ENCODE measurements around the gene JAML.
"Not testable (repeated sequence)": the region's sequence is repeated elsewhere in the genome, so short reads cannot be mapped to it uniquely, and the experiment has no call there.

Gene JAML

DNA sequence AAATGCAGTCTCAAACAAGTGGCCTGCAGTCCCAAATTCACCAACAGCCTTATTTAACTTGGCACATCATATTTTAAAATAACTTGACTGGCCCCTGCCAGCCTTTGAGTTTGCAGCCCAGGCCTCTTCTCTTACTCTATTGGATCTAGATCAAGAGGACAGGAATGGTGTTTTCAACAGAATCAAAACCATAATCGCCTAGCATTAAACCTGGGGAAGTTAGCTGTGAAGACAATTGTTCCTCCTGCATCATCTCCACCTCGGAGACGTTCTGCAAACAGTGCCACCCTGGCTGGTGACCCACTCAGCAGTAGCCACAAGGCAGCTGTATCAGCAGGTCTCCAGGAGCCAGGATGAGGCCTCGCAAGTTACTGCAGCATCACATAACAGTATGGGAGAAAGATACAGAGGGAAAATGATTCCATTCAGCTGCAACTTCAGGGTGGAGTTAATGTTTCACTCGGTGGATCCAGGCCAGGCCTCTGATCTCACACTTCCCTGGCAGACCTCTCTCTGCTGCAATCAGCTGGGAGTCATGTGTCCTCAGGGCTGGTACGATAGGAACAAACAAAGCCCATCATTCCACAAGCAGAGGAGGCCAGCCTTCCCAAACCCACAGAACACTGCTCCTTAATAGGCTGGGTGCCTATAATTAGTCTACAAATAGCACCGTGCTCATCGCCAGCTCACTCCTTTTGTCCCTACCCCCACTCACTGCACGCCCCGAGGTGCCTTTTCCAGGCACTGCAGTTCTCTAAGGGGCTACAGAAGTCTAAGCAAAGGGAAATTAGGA is 29.8 kb downstream of the JAML start:
- DNase-seq (ENCODE audit: low read depth in 2 of 2): no peak

DNA sequence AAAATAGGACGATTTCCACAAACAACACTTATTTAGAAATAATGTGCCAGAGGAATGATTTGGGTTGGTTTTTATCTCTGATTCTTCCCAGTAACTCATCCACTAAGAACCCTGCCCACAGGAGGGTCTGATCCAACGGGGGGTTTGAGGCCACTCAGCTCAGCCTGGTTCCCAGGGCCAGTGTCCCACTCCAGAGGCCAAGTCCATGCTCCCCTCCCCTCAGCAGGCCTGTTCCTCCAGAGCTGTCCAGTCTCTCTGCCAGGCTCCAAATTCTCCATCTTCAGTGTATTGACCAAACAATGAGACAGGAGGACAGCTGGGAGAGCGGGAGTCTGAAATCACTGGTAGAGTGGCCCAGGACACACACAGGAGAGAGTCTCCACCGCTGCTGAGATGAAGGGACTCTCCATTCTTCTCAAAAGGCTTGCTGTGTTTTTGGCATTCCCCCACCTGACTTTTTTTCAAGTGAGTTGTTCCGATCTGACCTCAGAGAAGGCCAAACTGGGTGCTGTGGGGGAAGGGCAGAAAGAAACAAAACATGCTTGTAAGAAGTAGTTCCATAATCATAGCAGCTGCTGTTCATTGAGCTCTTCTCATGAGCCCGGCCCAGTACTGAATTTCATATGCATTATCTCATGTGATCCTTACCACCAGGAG is 30.8 kb downstream of the JAML start:
- DNase-seq (ENCODE audit: low read depth in 2 of 2): no peak

DNA sequence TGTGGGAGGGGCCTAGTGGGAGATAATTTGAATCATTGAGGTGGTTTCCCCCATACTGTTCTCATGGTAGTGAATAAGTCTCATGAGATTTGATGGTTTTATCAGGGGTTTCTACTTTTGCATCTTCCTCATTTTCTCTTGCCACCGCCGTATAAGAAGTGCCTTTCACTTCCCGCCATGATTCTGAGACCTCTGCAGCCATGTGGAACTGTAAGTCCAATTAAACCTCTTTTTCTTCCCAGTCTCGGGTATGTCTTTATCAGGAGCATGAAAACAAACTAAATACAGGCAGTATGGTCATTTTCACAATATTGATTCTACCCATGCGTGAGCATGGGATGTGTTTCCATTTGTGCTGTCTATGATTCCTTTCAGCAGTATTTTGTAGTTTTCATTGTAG is 32.0 kb downstream of the JAML start:
- DNase-seq (ENCODE audit: low read depth in 2 of 2): not testable (repeated sequence)

DNA sequence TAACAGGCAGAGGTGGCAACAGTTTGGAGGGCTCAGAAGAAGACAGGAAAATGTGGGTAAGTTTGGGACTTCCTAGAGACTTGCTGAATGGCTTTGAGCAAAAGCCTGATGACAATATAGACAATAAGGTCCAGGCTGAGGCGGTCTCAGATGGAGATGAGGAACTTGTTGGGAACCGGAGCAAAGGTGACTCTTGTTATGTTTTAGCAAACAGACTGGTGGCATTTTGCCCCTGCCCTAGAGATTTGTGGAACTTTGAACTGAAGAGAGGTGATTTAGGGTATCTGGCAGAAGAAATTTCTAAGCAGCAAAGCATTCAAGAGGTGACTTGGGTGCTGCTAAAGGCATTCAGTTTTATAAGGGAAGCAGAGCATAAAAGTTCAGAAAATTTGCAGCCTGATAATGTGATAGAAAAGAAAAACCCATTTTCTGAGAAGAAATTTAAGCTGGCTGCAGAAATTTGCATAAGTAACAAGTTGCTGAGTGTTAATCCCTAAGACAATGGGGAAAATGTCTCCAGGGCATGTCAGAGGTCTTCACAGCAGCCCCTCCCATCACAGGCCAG is 33.8 kb downstream of the JAML start:
- not testable (repeated sequence) for DNase-seq (ENCODE audit: low read depth in 2 of 2)

DNA sequence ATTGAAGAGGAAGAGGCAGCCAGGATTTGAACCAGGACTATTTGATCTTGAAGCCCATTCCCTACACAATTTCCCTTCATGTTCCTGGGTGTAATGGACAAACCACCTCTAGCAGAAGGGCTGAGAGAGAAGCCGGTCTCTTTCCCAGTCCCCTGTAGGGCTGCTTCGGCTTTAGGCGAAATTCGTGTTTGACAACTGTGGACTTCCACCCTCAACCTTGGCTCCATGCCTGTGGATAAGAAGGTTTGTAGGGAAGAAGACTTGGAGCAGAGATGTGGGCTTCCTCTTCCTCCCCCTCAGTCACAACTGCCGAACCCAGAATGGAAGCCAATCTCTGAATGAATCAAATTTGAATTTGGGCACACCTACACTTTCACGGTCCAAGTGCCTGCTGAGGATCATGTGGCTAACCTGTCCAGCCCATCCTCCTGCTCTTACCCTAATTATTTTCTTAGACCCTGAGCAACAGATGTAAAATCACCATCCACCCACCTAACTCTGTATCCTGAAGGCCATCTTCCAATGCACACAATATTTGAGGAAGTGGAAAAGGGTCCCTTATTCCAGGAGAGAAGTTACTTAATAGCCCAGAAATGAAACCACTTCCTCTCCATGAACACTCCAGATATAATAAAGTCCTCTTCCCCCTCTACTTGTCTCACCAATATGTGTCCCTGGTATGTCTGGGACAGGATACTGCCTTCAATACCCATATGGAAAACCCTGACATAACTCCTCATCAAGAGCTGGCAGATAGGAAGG is 38.3 kb downstream of the JAML start:
- DNase-seq (ENCODE audit: low read depth in 2 of 2): no peak

DNA sequence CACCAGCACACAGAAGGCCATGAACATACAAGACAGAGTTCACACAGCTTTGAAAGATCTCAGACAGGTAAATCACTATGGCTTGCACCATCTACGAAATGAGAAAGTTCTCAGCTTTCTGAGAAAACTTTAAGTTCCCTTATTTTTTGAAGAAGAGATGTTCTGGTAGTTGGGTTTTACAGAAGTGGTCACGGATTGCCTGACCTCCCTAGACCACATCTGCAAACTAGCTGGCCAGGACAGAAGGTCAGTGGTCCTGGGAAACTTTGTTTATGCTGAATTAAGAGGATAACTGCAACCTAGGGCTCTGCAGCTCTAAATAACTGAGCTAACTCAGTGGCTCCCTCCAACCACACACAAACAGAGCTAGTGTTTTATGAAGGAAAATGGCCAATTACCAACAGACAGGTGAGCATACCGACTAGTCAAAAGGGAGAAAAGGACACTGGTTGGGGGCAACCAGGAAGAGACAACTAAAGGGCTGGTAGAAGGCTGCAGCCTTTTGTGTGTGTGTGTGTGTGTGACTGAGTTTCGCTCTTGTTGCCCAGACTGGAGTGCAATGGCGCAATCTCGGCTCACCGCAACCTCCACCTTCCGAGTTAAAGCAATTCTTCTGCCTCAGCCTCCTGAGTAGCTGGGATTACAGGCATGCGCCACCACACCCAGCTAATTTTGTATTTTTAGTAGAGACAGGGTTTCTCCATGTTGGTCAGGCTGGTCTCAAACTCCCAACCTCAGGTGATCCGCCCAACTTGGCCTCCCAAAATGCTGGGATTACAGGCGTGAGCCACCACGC is 39.8 kb downstream of the JAML start:
- DNase-seq (ENCODE audit: low read depth in 2 of 2): no peak

DNA sequence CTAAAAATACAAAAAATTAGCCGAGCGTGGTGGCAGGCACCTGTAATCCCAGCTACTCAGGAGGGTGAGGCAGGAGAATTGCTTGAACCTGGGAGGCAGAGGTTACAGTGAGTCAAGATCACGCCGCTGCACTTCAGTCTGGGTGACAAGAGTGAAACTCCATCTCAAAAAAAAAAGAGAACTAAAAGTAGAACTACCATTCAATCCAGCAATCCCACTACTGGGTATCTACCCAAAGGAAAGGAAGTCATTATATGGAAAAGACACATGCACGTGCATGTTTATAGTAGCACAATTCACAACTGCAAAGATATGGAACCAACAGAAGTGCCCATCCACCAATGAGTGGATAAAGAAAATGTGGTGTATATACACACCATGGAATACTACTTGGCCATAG is 41.1 kb downstream of the JAML start:
- not testable (repeated sequence) for DNase-seq (ENCODE audit: low read depth in 2 of 2)

DNA sequence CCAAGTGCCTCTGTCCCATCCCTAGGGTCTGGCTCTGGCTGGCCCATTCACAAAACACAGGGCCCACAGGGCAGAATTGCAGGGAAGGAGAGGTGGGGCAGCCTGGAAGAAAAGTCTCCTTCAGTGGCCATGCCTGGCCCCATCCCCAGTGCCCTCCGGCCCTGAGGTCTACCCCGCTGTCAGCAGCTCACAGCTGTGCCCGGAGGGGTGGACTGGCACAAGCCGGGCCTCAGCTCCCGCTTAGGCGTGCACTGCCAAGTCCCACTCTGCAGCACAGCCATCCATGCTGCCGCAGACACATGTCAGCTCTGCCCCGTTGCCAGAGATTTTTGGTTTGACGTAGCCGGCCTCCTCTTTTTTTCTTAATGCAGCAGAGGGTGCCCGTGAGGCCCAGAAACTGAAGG is 44.5 kb downstream of the JAML start:
- no peak for DNase-seq (ENCODE audit: low read depth in 2 of 2)

DNA sequence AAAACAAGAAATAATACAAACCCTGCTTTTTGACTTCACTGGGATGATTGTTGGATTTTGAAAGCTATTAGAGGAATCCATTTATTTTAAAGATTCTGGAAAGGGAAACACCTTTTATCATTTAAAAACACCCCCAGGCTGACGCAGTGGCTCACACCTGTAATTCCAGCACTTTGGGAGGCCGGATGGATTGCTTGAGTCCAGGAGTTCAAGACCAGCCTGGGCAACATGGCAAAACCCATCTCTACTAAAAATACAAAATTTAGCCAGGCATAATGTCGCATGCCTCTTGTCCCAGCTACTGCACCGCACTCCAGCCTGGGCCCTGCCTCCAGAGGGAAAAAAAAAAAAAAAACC is 48.1 kb downstream of the JAML start:
- DNase-seq (ENCODE audit: low read depth in 2 of 2): no peak

DNA sequence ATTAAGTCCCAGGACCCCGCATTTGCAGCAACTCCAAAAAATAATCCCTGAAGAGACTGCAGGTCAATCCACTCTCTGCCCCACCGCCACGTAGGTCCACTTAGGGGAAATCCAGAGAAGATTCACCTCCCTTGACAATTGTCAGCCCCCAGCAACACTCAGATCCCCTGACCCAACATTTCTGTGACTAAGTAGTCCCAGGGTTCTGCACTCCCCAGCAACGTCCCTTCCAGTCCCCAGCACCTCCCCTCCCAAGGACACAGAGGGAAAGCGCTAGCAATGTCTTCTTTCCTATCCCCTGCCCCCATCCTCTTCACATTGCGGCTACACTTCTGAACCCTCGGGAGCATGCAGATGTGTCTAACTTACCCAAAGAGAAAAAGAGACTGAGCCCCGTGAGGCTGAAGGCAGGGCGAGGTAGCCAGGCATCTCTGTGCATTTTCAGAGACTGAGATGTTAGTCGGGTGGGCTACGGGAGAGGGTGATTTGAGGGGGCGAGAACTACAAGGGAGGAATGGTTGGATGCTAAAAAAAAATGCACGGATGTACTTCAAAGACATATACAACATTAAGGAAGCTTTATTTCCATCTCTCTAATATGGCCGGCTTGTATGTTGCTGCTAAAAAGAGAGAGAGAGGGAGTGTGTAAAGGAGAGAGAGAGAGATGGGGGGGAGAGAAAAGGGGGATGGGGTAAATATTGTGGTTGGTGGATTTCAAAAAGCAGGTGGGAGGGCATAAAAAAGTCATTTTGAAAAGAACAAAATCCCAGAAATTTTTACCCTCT is 48.6 kb downstream of the JAML start, which contains the start of gene SCN2B:
Gene SCN2B (minus strand): TSS at position 647 of the 785 bp plus-strand sequence. CDS start 208 bp downstream, at position 439.
- DNase-seq (ENCODE audit: low read depth in 2 of 2): no peak

DNA sequence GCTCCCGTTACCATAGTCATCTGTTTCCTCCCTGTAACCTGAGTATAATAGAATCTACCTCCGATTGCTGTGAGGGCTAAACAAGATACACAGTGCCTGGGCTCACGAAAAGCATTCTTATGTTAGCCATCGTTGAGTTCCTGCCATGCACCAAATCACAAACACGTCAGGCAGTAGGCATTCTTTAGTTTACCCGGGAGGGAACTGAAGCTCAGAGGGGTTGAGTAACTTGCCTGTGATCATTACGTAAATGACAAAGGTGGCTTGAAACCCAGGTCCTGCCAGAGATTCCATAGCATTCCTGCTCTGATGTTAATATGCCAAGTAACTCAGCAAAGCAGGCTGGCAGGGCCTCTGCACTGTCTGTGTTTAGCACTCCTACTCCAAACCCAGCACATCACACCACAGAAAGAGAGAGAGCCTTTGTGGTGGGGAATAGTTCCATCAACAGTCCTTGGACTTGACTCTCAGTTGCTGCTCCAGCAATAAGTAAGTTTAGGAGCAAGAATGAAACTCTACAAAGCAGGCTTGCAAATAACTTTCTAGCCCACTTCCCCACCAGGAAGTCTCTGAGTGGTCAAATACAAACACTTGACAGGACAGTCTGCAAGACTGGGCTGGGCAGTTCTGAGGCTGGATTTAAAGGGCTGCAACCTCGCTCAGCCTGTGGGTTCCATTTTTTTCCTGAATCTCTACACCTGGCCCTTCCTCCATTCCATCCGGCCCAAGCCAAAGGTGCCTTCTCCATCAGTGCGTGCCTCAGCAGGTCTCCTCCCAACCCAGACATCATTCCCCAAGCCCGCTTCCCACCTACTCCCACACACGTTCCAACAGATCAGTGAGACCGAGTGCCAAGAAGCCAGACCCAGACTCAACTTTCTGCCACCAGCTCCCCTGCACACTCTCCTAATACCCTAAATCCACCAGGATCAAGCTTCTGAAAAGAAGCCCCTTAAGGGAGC is 49.5 kb downstream of the JAML start:
- no peak for DNase-seq (ENCODE audit: low read depth in 2 of 2)

DNA sequence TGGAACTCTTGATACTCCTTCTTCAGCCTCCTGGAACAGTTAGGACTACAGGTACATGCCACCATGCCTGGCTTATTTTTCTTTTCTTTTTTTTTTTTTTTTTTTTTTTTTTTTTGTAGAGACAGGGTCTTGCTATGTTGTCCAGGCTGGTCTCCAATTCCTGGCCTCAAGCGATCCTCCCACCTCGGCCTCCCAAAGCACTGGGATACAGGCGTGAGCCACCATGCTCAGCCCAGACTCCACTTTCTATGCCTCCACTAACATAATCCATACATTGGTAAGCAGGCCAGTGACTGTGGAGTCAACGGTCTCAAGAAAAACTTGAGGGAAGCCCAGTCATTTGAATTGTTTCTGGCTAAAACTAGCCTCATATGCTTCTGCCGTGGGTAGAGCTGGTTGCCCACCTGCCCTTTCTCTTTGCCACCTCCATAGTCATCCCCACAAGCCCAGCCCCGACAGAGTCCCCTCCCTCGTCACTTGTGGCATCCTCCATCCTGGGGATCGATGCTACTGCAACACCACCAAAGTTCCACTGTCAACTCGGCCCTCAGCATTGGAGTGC is 50.7 kb downstream of the JAML start:
- no peak for DNase-seq (ENCODE audit: low read depth in 2 of 2)

DNA sequence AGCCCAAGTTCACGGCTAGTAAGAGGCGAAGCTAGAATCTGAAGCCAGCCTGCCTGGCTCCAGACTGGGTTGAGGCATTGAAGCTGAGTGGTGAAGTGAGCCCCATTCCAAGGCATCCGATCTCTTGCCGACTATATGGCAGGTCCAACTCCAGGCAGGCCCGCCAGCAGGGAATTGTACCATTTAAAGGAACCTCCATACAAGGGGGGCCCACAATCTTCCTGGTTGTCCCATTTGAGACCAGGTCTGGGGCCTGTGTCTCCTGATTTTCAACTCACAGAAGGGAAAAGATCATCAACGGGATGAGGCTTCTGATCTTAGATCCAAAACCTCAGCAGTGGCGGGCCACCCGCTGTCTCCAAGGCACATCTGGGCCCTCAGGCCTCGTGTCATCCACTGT is 52.5 kb downstream of the JAML start:
- DNase-seq (ENCODE audit: low read depth in 2 of 2): no peak

DNA sequence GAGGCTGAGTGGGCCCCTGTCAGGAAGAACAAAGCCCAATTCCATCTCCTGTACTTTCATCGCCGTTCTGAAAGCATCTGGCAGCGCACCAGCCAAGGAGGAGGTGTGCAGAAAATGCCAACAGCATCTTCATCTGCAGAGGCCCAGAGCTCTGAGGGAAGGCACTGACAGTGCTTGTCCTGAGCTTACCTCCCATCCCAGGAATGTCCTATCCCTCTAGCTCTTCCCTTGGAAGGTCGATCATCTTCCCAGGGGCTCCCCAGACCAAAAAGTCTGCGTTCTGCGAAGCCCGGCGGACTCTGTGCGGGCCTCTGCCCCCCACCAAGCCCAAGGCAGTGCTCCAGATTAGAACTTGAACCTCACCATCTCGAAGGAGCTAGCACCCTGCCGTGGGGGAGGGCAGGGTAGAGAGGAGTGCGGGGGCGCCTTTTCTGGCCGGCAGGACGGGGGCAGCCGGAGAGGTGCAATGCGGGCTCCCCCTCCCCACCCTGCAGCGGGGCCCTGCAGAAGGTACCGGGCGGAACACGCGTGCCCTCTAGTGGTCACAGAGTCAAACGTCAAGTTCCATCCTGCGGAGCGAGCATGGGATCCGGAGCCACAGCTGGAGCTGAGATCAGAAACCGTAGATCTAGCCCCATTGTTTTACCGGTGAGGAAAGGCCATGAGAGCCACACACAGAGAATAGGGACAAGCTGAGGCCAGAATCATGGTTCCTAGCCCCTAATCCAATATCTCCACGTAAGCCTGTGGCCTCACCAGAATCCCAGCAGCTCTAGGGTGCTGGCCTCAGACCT is 53.3 kb downstream of the JAML start:
- peak; percentile 56 to 68 for DNase-seq (ENCODE audit: low read depth in 2 of 2)

DNA sequence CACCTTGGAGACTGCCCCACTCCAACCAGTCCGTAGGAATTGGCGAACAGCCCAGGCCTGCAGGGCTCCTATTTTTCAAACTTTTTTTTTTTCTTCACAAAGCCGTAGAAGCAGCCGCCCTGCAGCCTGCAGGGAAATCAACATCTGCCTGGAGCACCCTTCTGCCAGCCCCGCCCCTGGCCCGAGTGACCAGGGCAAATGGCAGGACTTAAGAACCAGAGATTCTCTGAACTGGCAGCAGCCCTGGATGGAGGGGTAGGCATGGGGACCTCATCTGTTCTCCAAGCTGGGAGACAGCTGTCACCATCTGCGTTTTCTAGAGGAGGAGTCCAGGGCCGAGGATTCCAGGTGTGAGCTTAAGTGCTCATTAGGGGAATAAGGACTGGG is 53.9 kb downstream of the JAML start:
- no peak for DNase-seq (ENCODE audit: low read depth in 2 of 2)

DNA sequence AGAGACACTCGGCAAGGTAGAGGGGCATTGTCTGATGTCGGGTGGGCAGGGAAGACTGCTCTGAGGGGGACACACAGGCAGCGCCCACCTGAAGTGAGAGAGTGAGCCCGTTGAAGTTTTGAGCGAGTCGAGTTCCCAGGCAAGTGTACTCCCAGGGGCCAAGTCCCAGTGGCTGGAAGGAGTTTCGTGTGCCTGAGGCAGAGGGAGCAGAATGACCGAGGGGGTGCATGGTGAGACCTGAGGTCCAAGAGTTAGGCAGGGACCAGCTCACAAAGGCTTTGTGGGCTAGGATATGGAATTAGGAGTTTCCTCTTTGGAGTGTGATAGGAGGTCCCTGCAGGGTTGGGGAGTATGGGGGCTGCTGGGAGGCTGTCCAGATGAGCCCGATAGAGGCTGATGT is 54.6 kb downstream of the JAML start:
- no peak for DNase-seq (ENCODE audit: low read depth in 2 of 2)

DNA sequence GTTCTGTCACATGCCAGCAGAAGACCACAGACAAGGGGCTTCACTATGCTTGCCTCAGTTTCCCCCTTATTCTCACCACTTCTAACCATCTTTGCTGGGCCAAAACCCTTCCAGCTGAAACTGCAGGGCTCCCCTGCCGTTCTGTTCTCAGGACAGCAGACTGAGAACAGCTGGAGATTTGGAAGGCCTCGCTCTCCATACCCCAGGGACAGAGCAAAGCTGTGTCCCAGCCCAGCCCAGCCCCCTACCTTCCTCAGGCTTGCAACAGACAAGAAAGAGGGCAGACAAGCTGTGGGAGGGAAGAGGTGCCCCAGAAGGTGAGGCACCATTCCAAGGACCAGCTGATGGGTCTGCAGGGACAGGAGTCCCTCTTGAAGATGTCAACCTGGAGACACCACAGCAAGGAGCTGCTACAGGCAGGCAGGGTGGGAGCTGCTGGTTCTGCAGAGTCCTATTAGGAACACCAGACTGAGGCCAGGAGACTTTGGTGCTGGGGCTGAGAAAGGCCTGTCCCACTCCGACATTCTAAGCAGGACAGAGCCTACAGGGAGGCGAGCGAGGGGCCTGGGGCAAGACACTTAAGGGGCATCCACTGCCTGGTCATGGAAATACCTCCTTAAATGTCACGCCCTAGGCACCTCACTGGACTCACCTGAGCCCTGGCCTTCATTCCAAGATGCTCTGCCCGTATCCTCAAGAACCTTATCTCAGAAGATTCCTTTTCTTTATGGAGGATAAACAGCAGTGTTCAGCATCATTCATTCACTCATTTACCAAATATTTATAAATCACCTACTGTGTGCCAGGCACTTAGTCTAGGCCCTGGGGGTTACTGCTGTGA is 55.3 kb downstream of the JAML start:
- no peak for DNase-seq (ENCODE audit: low read depth in 2 of 2)

DNA sequence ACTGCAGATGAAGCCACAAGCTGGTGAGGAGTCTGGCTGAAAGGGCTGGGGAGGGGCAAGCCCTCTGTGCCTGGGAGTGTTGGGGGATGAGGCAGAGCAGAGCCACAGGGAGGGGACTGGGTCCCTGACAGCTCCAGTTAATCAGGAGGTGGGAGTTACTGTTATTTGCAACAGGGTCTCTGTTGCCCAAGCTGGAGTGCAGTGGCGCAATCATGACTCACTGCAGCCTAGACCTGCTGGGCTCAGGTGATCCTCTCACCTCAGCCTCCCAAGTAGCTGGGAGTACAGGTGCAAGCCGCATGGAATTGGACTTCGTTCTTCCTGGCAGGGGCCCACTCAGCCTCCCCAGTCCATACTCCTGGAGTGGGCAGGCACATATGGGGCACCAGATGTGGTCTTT is 56.1 kb downstream of the JAML start:
- DNase-seq (ENCODE audit: low read depth in 2 of 2): no peak

All from stimulated activated CD4-positive, alpha-beta T cell treated with anti-CD3 and anti-CD28 coated beads, Interleukin-15, amount 100 ng/mL, for 48 hours (primary cell).